HepG2 (cell line): ENCODE data around the gene ENTPD1. TPM values are rescaled to one million over a fixed set of nuclear protein-coding genes. Genes with fewer than 3 reads are reported as not detected.

ENCODE experiments used
- ATAC-seq: fragments of 200-7000 bp; cut with Tn5 transposase; 3 replicates; pipeline ENCODE4 v1.9.1; 2020; ENCODE audit warnings: mild to moderate bottlenecking, moderate library complexity
- BruUV-seq: library from RNA; stranded (reverse); fragments of 400-500 nt; replicated peaks from 2 replicates; lab custom pipeline; 2021; lab: Mats Ljungman, UMichigan
- CTCF ChIA-PET: fragments of 300-600 bp; formaldehyde crosslinking; extraction: SDS; loops from one replicate; lab custom pipeline; 2021; ENCODE audit warnings: low total read pairs, inconsistent platforms, low intra/inter-chr PET ratio; lab: Yijun Ruan, JAX
- POLR2A ChIA-PET: fragments of 350-600 bp; sonication (Branson Sonifier 250); formaldehyde crosslinking; loops from one replicate; lab custom pipeline; 2020; ENCODE audit warnings: antibody characterized with exemption, inconsistent platforms; lab: Yijun Ruan, JAX
- DNase-seq: peaks from one replicate; pipeline ENCODE4 v3.0.0-alpha.2; 2015; ENCODE audit warnings: low spot score
- FAIRE-seq: peaks from 3 replicates; lab custom pipeline; 2011; peaks lifted over from hg19 to GRCh38; lab: Jason Lieb, UNC
- H2AFZ ChIP-seq: one replicate; pipeline ENCODE4 v1.6.1; 2011; ENCODE audit warnings: low read length, inconsistent platforms
- H3K27ac ChIP-seq: fragments of 300-600 bp; 3 replicates; pipeline ENCODE4 v1.8.0; 2011; ENCODE audit warnings: mixed run types, mild to moderate bottlenecking, mixed read lengths, low read length, inconsistent platforms; ENCODE audit not compliant: insufficient read depth; ENCODE audit errors: extremely low read length
- H3K27me3 ChIP-seq, 2 experiments: fragments of 200-600 bp in 1 of 2; 2 replicates in 1 of 2; 3 replicates in 1 of 2; pipeline versions ENCODE4 v1.6.0 to v1.8.0; 2011; ENCODE audit warnings: low read length in 2 of 2, mild to moderate bottlenecking in 2 of 2, moderate library complexity in 2 of 2, inconsistent platforms in 1 of 2; ENCODE audit not compliant: insufficient read depth in 2 of 2, control insufficient read depth in 1 of 2
- H3K36me3 ChIP-seq, 2 experiments: fragments of 200-600 bp in 1 of 2; replicated peaks in 1 of 2; 2 replicates in 1 of 2; 3 replicates in 1 of 2; pipeline versions ENCODE4 v1.5.1 to v1.8.0; 2011; ENCODE audit warnings: low read length in 2 of 2, inconsistent platforms in 1 of 2; ENCODE audit not compliant: insufficient read depth in 2 of 2, control insufficient read depth in 1 of 2
- H3K4me1 ChIP-seq: 2 replicates; pipeline ENCODE4 v1.5.1; 2012; ENCODE audit warnings: low read length, inconsistent platforms; ENCODE audit not compliant: insufficient read depth
- H3K4me2 ChIP-seq: 2 replicates; pipeline ENCODE4 v1.6.0; 2011; ENCODE audit warnings: low read depth, low read length, inconsistent platforms
- H3K4me3 ChIP-seq, 3 experiments: fragments of 200-600 bp in 1 of 3; sonication (generic), shearing (Covaris generic) in 1 of 3; replicated peaks in 1 of 3; 2 replicates each; pipeline ENCODE4 v1.5.1; 2011 to 2016; ENCODE audit warnings: low read length in 3 of 3, inconsistent platforms in 2 of 3, low read depth in 2 of 3, mild to moderate bottlenecking in 2 of 3, control low read depth in 1 of 3, mixed read lengths in 1 of 3; ENCODE audit not compliant: insufficient read depth in 1 of 3
- H3K79me2 ChIP-seq: one replicate; pipeline ENCODE4 v1.6.1; 2011; ENCODE audit warnings: low read length, inconsistent platforms; ENCODE audit not compliant: insufficient read depth
- H3K9ac ChIP-seq: 2 replicates; pipeline ENCODE4 v1.6.0; 2011; ENCODE audit warnings: mild to moderate bottlenecking, low read depth, low read length, inconsistent platforms; ENCODE audit not compliant: insufficient read depth
- H3K9me3 ChIP-seq: 2 replicates; pipeline ENCODE4 v1.5.1; 2012; ENCODE audit warnings: mild to moderate bottlenecking, low read length
- H4K20me1 ChIP-seq: 2 replicates; pipeline ENCODE4 v1.6.0; 2011; ENCODE audit warnings: inconsistent platforms, mild to moderate bottlenecking, low read length, moderate library complexity; ENCODE audit not compliant: insufficient read depth
- CHCHD3 ChIP-seq: sonication (generic); formaldehyde crosslinking; IDR thresholded peaks from 2 replicates; pipeline ENCODE4 v1.8.0; 2022; ENCODE audit warnings: mild to moderate bottlenecking, missing genetic modification reagents, moderate library complexity
- MEIS1 ChIP-seq: sonication (generic); formaldehyde crosslinking; IDR thresholded peaks from 2 replicates; pipeline ENCODE4 v1.9.0; 2021; ENCODE audit warnings: mild to moderate bottlenecking, missing genetic modification reagents, moderate library complexity, borderline replicate concordance
- NFKB2 ChIP-seq: sonication (generic); formaldehyde crosslinking; IDR thresholded peaks from 2 replicates; pipeline ENCODE4 v1.4.0; 2020; ENCODE audit warnings: missing genetic modification reagents, borderline replicate concordance
- PHF5A ChIP-seq: IDR thresholded peaks from one replicate; pipeline ENCODE4 v1.6.1; 2018; ENCODE audit warnings: low read depth, missing genetic modification reagents; ENCODE audit not compliant: unreplicated experiment
- RCOR2 ChIP-seq: IDR thresholded peaks from 2 replicates; pipeline ENCODE4 v1.6.1; 2016; ENCODE audit warnings: missing biosample characterization, missing genetic modification reagents
- SALL1 ChIP-seq: sonication (generic); formaldehyde crosslinking; IDR thresholded peaks from 2 replicates; pipeline ENCODE4 v1.8.0; 2022; ENCODE audit warnings: mild to moderate bottlenecking, missing genetic modification reagents
- SNAPC5 ChIP-seq: sonication (generic); formaldehyde crosslinking; IDR thresholded peaks from 2 replicates; pipeline ENCODE4 v1.8.1; 2023; ENCODE audit warnings: mild to moderate bottlenecking, missing genetic modification reagents, borderline replicate concordance
- SNRNP70 ChIP-seq: fragments of 200-400 bp; formaldehyde crosslinking; IDR thresholded peaks from 2 replicates; pipeline ENCODE4 v1.6.1; 2017; ENCODE audit warnings: mild to moderate bottlenecking, low read depth, low read length, moderate library complexity
- TBX3 ChIP-seq: fragments of 450-650 bp; IDR thresholded peaks from 2 replicates; pipeline ENCODE4 v1.6.1; 2017; ENCODE audit warnings: antibody characterized with exemption, mild to moderate bottlenecking, inconsistent platforms, borderline replicate concordance
- ZIK1 ChIP-seq: sonication (generic); formaldehyde crosslinking; IDR thresholded peaks from 2 replicates; pipeline ENCODE4 v1.5.0; 2020; ENCODE audit warnings: mild to moderate bottlenecking, low read depth, missing genetic modification reagents, borderline replicate concordance
- ZNF317 ChIP-seq: sonication (generic); formaldehyde crosslinking; IDR thresholded peaks from 2 replicates; pipeline ENCODE4 v1.5.0; 2020; ENCODE audit warnings: mild to moderate bottlenecking, missing genetic modification reagents
- ZNF335 ChIP-seq: sonication (generic); formaldehyde crosslinking; IDR thresholded peaks from 2 replicates; pipeline ENCODE4 v1.4.0; 2020; ENCODE audit warnings: missing genetic modification reagents
- ZNF34 ChIP-seq: sonication (generic); formaldehyde crosslinking; IDR thresholded peaks from 2 replicates; pipeline ENCODE4 v1.4.0; 2020; ENCODE audit warnings: mild to moderate bottlenecking, missing genetic modification reagents, borderline replicate concordance
- ZNF496 ChIP-seq: sonication (generic); formaldehyde crosslinking; IDR thresholded peaks from 2 replicates; pipeline ENCODE4 v1.8.1; 2023; ENCODE audit warnings: mild to moderate bottlenecking, moderate library complexity, missing genetic modification reagents; ENCODE audit not compliant: insufficient replicate concordance
- ZNF619 ChIP-seq: sonication (generic); formaldehyde crosslinking; IDR thresholded peaks from 2 replicates; pipeline ENCODE4 v1.4.0; 2020; ENCODE audit warnings: mild to moderate bottlenecking, missing genetic modification reagents
- ZNF772 ChIP-seq: sonication (generic); formaldehyde crosslinking; IDR thresholded peaks from 2 replicates; pipeline ENCODE4 v1.5.0; 2020; ENCODE audit warnings: mild to moderate bottlenecking, missing genetic modification reagents
- ZNF841 ChIP-seq: sonication (generic); formaldehyde crosslinking; IDR thresholded peaks from 2 replicates; pipeline ENCODE4 v1.8.1; 2023; ENCODE audit warnings: missing genetic modification reagents, borderline replicate concordance
- ZSCAN25 ChIP-seq: sonication (generic); formaldehyde crosslinking; IDR thresholded peaks from 2 replicates; pipeline ENCODE4 v1.8.0; 2022; ENCODE audit warnings: mild to moderate bottlenecking, missing genetic modification reagents
- ZSCAN29 ChIP-seq: sonication (generic); formaldehyde crosslinking; conservative IDR thresholded peaks from 2 replicates; pipeline ENCODE4 v1.4.0; 2020; ENCODE audit warnings: mild to moderate bottlenecking, missing genetic modification reagents
- WGBS: methylation state at CpG from one replicate; pipeline ENCODE4 v1.1.6; 2017; ENCODE audit warnings: low lambda C conversion rate; 5-methylcytosine and 5-hydroxymethylcytosine counted together
- in situ Hi-C: cut with HindIII; loops from 2 replicates; pipeline ENCODE4 v1.10.0; 2017; ENCODE audit warnings: low pct_unique_long_range_greater_than_20kb; ENCODE audit not compliant: extremely low pct_ligation_motif_present
- intact Hi-C: fragments of 100-400 bp; cut with micrococcal nuclease; formaldehyde crosslinking; loops from one replicate; pipeline ENCODE4 v1.10.0; 2022; ENCODE audit not compliant: unreplicated experiment
- polyA plus RNA-seq, 8 experiments: library from polyadenylated mRNA; depleted of rRNA in 3 of 8; stranded (reverse) in 7 of 8; unstranded in 1 of 8; fragments of >200 nt; fragmentation: Illumina TruSeq in 4 of 8; extraction: Trizol in 4 of 8; gene quantifications; 2 replicates each; pipeline versions ENCODE4 v1.2.1 to v1.2.3, GENCODE V29; 2011 to 2016; ENCODE audit warnings: low read depth in 4 of 8, missing spikeins in 1 of 8, mixed read lengths in 1 of 8; ENCODE audit not compliant: insufficient read depth in 1 of 8
- total RNA-seq, 5 experiments: library from RNA; depleted of rRNA; stranded (reverse); fragments of >200 nt; fragmentation: Illumina TruSeq; extraction: Trizol; gene quantifications; 2 replicates each; pipeline ENCODE4 v1.2.3, GENCODE V29; 2016; ENCODE audit warnings: low read depth in 1 of 5

Gene ENTPD1
- total and polyA plus RNA-seq, 2 of the 13 experiments (the other 11 are each of a cell fraction or from before 2014, with no cell fraction given) = 0.07 TPM

- DNase-seq = no peak
- no peak for FAIRE-seq
- BruUV-seq = no TSS peak
- Histone ChIP-seq H3K9me3 (no peaks in the 10 kb centered on the region), H3K27me3 (no peaks in the 10 kb centered on the region), H3K9ac (no peak overlapping the region), H2AFZ (no peak overlapping the region), H4K20me1 (no peaks in the 10 kb centered on the region), H3K27ac (no peak overlapping the region), H3K4me1 (peaks cover 33% of the 10 kb centered on the region), H3K4me2 (no peak overlapping the region), H3K4me3 (no peak overlapping the region), H3K36me3 (no peaks in the 10 kb centered on the region), H3K79me2 (no peaks in the 10 kb centered on the region)
- ChIA-PET CTCF (no interaction called here), POLR2A (no interaction called here)
- no peak for ATAC-seq
- TF ChIP-seq ZNF772 (no peak), SALL1 (no peak), NFKB2 (CRISPR knock-in tag) (no peak), CHCHD3 (CRISPR knock-in tag) (no peak), ZNF317 (CRISPR knock-in tag) (no peak), SNAPC5 (CRISPR knock-in tag) (no peak), ZNF619 (no peak), ZNF335 (CRISPR knock-in tag) (no peak), ZSCAN25 (CRISPR knock-in tag) (no peak), ZNF34 (no peak)
- in situ Hi-C loops (no loop called here), intact Hi-C loops (no loop called here)
- 13% methylated on average over 1 of the region's 1 CpG for WGBS
Observed at GRCh38 chr10:95833042-95833610, 77.2 kb downstream of the ENTPD1 start.

- Histone ChIP-seq H3K27me3 (no peaks in the 10 kb centered on the region), H3K4me3 (no peak overlapping the region), H3K79me2 (no peaks in the 10 kb centered on the region), H3K27ac (no peak overlapping the region), H2AFZ (no peak overlapping the region), H3K4me1 (peaks cover 34% of the 10 kb centered on the region), H3K9me3 (no peaks in the 10 kb centered on the region), H3K36me3 (no peaks in the 10 kb centered on the region), H4K20me1 (no peaks in the 10 kb centered on the region), H3K9ac (no peak overlapping the region), H3K4me2 (no peak overlapping the region)
- BruUV-seq = no TSS peak
- DNase-seq (no peak), FAIRE-seq (no peak), ATAC-seq (no peak)
- ChIA-PET CTCF (no interaction called here), POLR2A (no interaction called here)
- no peak for TF ChIP-seq RCOR2 (CRISPR knock-in tag)
- TF ChIP-seq MEIS1 = no peak
- TF ChIP-seq PHF5A (CRISPR knock-in tag) = no peak
- TF ChIP-seq ZNF841 (CRISPR knock-in tag) = no peak
- TF ChIP-seq ZIK1 (CRISPR knock-in tag) = no peak
- no peak for TF ChIP-seq ZNF496 (CRISPR knock-in tag)
- TF ChIP-seq ZSCAN29 (CRISPR knock-in tag) = no peak
- TF ChIP-seq TBX3 = no peak
- TF ChIP-seq SNRNP70 = no peak
- in situ Hi-C loops = no loop called here
- WGBS = 85% methylated on average over 3 of the region's 3 CpGs
- intact Hi-C loops = no loop called here
Observed at GRCh38 chr10:95834406-95834805, 78.4 kb downstream of the ENTPD1 start.
